Mesendoderm (in vitro differentiated cells): ENCODE results near the gene ELOVL5.

Experiments used
- DNase-seq: peaks from one replicate; pipeline ENCODE4 v3.0.0; 2013
- H2AK5ac ChIP-seq: 2 replicates; pipeline ENCODE4 v1.6.1; 2013; ENCODE audit warnings: low read length, inconsistent platforms
- H2BK120ac ChIP-seq: 2 replicates; pipeline ENCODE4 v1.6.1; 2013; ENCODE audit warnings: low read depth, mild to moderate bottlenecking, low read length, moderate library complexity, mixed read lengths
- H2BK15ac ChIP-seq: replicated peaks from 2 replicates; pipeline ENCODE4 v1.6.1; 2013; ENCODE audit warnings: low read depth, mild to moderate bottlenecking, moderate library complexity
- H2BK5ac ChIP-seq: 2 replicates; pipeline ENCODE4 v1.6.1; 2013; ENCODE audit warnings: low read length, inconsistent platforms
- H3K18ac ChIP-seq: 2 replicates; pipeline ENCODE4 v1.6.1; 2013; ENCODE audit warnings: mild to moderate bottlenecking, low read length, mixed read lengths
- H3K23ac ChIP-seq: one replicate; pipeline ENCODE4 v1.6.1; 2013; ENCODE audit warnings: low read length
- H3K27ac ChIP-seq: 2 replicates; pipeline ENCODE4 v1.5.1; 2013; ENCODE audit warnings: low read depth, mild to moderate bottlenecking, inconsistent platforms, low read length, moderate library complexity
- H3K27me3 ChIP-seq: 2 replicates; pipeline ENCODE4 v1.6.1; 2013; ENCODE audit warnings: low read length, control low read depth, mild to moderate bottlenecking, inconsistent platforms; ENCODE audit not compliant: insufficient read depth, poor library complexity
- H3K36me3 ChIP-seq: 2 replicates; pipeline ENCODE4 v1.6.1; 2013; ENCODE audit warnings: low read length, inconsistent platforms; ENCODE audit not compliant: control insufficient read depth, insufficient read depth
- H3K4ac ChIP-seq: one replicate; pipeline ENCODE4 v1.6.1; 2013; ENCODE audit warnings: low read depth, mild to moderate bottlenecking, low read length, moderate library complexity
- H3K4me1 ChIP-seq: 2 replicates; pipeline ENCODE4 v1.6.1; 2013; ENCODE audit warnings: low read depth, low read length, inconsistent platforms; ENCODE audit not compliant: control insufficient read depth
- H3K4me2 ChIP-seq: 2 replicates; pipeline ENCODE4 v1.6.1; 2013; ENCODE audit warnings: low read length
- H3K4me3 ChIP-seq: 2 replicates; pipeline ENCODE4 v1.5.1; 2013; ENCODE audit warnings: mild to moderate bottlenecking, low read length
- H3K56ac ChIP-seq: one replicate; pipeline ENCODE4 v1.6.1; 2013; ENCODE audit warnings: low read length
- H3K79me1 ChIP-seq: 2 replicates; pipeline ENCODE4 v1.6.1; 2013; ENCODE audit warnings: low read length, inconsistent platforms
- H3K79me2 ChIP-seq: 2 replicates; pipeline ENCODE4 v1.6.1; 2013; ENCODE audit warnings: mild to moderate bottlenecking, low read length; ENCODE audit not compliant: control insufficient read depth, insufficient read depth
- H3K9ac ChIP-seq: 2 replicates; pipeline ENCODE4 v1.6.1; 2013; ENCODE audit warnings: low read length, inconsistent platforms
- H4K5ac ChIP-seq: one replicate; pipeline ENCODE4 v1.6.1; 2013; ENCODE audit warnings: low read length
- H4K8ac ChIP-seq: one replicate; pipeline ENCODE4 v1.6.1; 2013; ENCODE audit warnings: low read depth, mild to moderate bottlenecking, control low read depth, low read length, moderate library complexity
- WGBS: extraction: QIAGEN DNeasy Blood & Tissue Kit; methylation state at CpG from one replicate; pipeline ENCODE4 v1.1.7; 2013; ENCODE audit warnings: low lambda C conversion rate, missing lambda C conversion rate; ENCODE audit not compliant: insufficient coverage; ENCODE audit errors: extremely low coverage; 5-methylcytosine and 5-hydroxymethylcytosine counted together

Gene ELOVL5

GRCh38 chr6:53257533-53257932 is 91.2 kb downstream of the ELOVL5 start:
- Histone ChIP-seq H3K9ac (no peak overlapping the region), H3K4me1 (no peaks in the 10 kb centered on the region), H3K36me3 (peaks cover 1% of the 10 kb centered on the region), H3K79me1 (no peaks in the 10 kb centered on the region), H2BK5ac (no peak overlapping the region), H3K79me2 (no peaks in the 10 kb centered on the region), H3K56ac (no peak overlapping the region), H2BK120ac (no peak overlapping the region), H3K27ac (no peak overlapping the region), H3K27me3 (no peaks in the 10 kb centered on the region), H2AK5ac (no peak overlapping the region), H3K4ac (no peak overlapping the region), H3K4me2 (no peak overlapping the region), H3K4me3 (no peak overlapping the region), H4K5ac (no peak overlapping the region), H2BK15ac (no peak overlapping the region), H4K8ac (no peak overlapping the region), H3K23ac (no peak overlapping the region), H3K18ac (no peak overlapping the region)
- no CpG with 5 or more reads among the region's 2 CpGs for WGBS
- no peak for DNase-seq

- DNase-seq, result no peak
Measured at GRCh38 chr6:53257001-53257400, 91.7 kb downstream of the ELOVL5 start.

GRCh38 chr6:53252177-53252692 is 96.5 kb downstream of the ELOVL5 start:
- no peak overlapping the region for H2BK15ac ChIP-seq

More at GRCh38 chr6:53257001-53257400, 91.7 kb downstream of the ELOVL5 start:
- Histone ChIP-seq H3K4me3 (no peak overlapping the region), H3K4ac (no peak overlapping the region), H4K5ac (no peak overlapping the region), H3K27ac (no peak overlapping the region), H3K18ac (no peak overlapping the region), H3K36me3 (peaks cover 1% of the 10 kb centered on the region), H3K56ac (no peak overlapping the region), H3K27me3 (no peaks in the 10 kb centered on the region), H3K4me2 (no peak overlapping the region), H3K79me2 (no peaks in the 10 kb centered on the region), H2BK15ac (no peak overlapping the region), H2BK5ac (no peak overlapping the region), H3K4me1 (no peaks in the 10 kb centered on the region), H3K23ac (no peak overlapping the region), H3K79me1 (no peaks in the 10 kb centered on the region), H2BK120ac (no peak overlapping the region), H3K9ac (no peak overlapping the region), H4K8ac (no peak overlapping the region), H2AK5ac (no peak overlapping the region)
- no CpG with 5 or more reads among the region's 3 CpGs for WGBS

GRCh38 chr6:53251033-53251672 is 97.6 kb downstream of the ELOVL5 start:
- DNase-seq, result no peak
- Histone ChIP-seq H3K4me3 (no peak overlapping the region), H3K18ac (no peak overlapping the region), H4K8ac (no peak overlapping the region), H3K36me3 (no peaks in the 10 kb centered on the region), H4K5ac (no peak overlapping the region), H3K23ac (no peak overlapping the region), H3K79me2 (no peaks in the 10 kb centered on the region), H2AK5ac (no peak overlapping the region), H3K4me1 (no peaks in the 10 kb centered on the region), H3K4ac (no peak overlapping the region), H3K9ac (no peak overlapping the region), H3K79me1 (no peaks in the 10 kb centered on the region), H3K27me3 (no peaks in the 10 kb centered on the region), H2BK120ac (no peak overlapping the region), H2BK15ac (no peak overlapping the region), H3K56ac (no peak overlapping the region), H3K27ac (no peak overlapping the region), H3K4me2 (no peak overlapping the region), H2BK5ac (no peak overlapping the region)
- WGBS, result no CpG with 5 or more reads among the region's 3 CpGs

More at GRCh38 chr6:53252177-53252692, 96.5 kb downstream of the ELOVL5 start:
- Histone ChIP-seq H3K79me1 (no peaks in the 10 kb centered on the region), H2AK5ac (no peak overlapping the region), H3K9ac (no peak overlapping the region), H3K27me3 (no peaks in the 10 kb centered on the region), H2BK120ac (no peak overlapping the region), H4K8ac (no peak overlapping the region), H3K4me2 (no peak overlapping the region), H3K36me3 (no peaks in the 10 kb centered on the region), H4K5ac (no peak overlapping the region), H3K56ac (no peak overlapping the region), H2BK5ac (no peak overlapping the region), H3K18ac (no peak overlapping the region), H3K27ac (no peak overlapping the region), H3K23ac (no peak overlapping the region), H3K4me1 (no peaks in the 10 kb centered on the region), H3K79me2 (no peaks in the 10 kb centered on the region), H3K4ac (no peak overlapping the region), H3K4me3 (no peak overlapping the region)
- no peak for DNase-seq
- WGBS, result 100% methylated on average over 2 of the region's 3 CpGs

- Histone ChIP-seq H4K8ac (no peak overlapping the region), H2BK120ac (no peak overlapping the region), H3K79me1 (no peaks in the 10 kb centered on the region), H3K56ac (no peak overlapping the region), H3K18ac (no peak overlapping the region), H3K36me3 (no peaks in the 10 kb centered on the region), H4K5ac (no peak overlapping the region), H3K4ac (no peak overlapping the region), H3K27me3 (no peaks in the 10 kb centered on the region), H3K4me2 (no peak overlapping the region), H3K4me3 (no peak overlapping the region), H3K79me2 (no peaks in the 10 kb centered on the region), H3K23ac (no peak overlapping the region), H2BK15ac (no peak overlapping the region), H3K9ac (no peak overlapping the region), H3K27ac (no peak overlapping the region), H2BK5ac (no peak overlapping the region), H3K4me1 (no peaks in the 10 kb centered on the region), H2AK5ac (no peak overlapping the region)
- no peak for DNase-seq
- WGBS, result no CpG with 5 or more reads among the region's 8 CpGs
Measured at GRCh38 chr6:53250176-53251032, 98.3 kb downstream of the ELOVL5 start.
